SH-SY5Y (cell line): ENCODE data around the gene KLHL22.

Experiments used
- GATA2 ChIP-seq: IDR thresholded peaks from 2 replicates; pipeline ENCODE4 v1.6.1; 2011; ENCODE audit warnings: mild to moderate bottlenecking, low read depth, low read length
- GATA3 ChIP-seq: IDR thresholded peaks from 2 replicates; pipeline ENCODE4 v1.6.1; 2011; ENCODE audit warnings: low read depth, mild to moderate bottlenecking, low read length, moderate library complexity

KLHL22 gene

GRCh38 chr22:20528405-20528978 lies 32.9 kb upstream of the KLHL22 start:
- no peak for TF ChIP-seq GATA3
- no peak for TF ChIP-seq GATA2

- TF ChIP-seq GATA3 (no peak), GATA2 (no peak)
These were observed 31.2 kb upstream of the KLHL22 start for GRCh38 chr22:20526628-20527355.

GRCh38 chr22:20526305-20526627 lies 30.7 kb upstream of the KLHL22 start:
- TF ChIP-seq GATA3 (no peak), GATA2 (no peak)

- TF ChIP-seq GATA3 (no peak), GATA2 (no peak)
These were observed 29.5 kb upstream of the KLHL22 start for GRCh38 chr22:20525048-20525447.

GRCh38 chr22:20524004-20524481 lies 28.4 kb upstream of the KLHL22 start:
- TF ChIP-seq GATA2 (no peak), GATA3 (no peak)

GRCh38 chr22:20523086-20523983 lies 27.7 kb upstream of the KLHL22 start:
- TF ChIP-seq GATA2 (no peak), GATA3 (no peak)

- TF ChIP-seq GATA3, result no peak
- TF ChIP-seq GATA2, result no peak
These were observed 26.8 kb upstream of the KLHL22 start for GRCh38 chr22:20522134-20523004.

- no peak for TF ChIP-seq GATA2
- no peak for TF ChIP-seq GATA3
These were observed 24.5 kb upstream of the KLHL22 start for GRCh38 chr22:20520093-20520511.

GRCh38 chr22:20519558-20519957 lies 24.0 kb upstream of the KLHL22 start:
- TF ChIP-seq GATA2, result no peak

GRCh38 chr22:20517841-20518592 lies 22.4 kb upstream of the KLHL22 start:
- TF ChIP-seq GATA3, result no peak
- TF ChIP-seq GATA2, result no peak

- no peak for TF ChIP-seq GATA3
- no peak for TF ChIP-seq GATA2
These were observed 21.8 kb upstream of the KLHL22 start for GRCh38 chr22:20517422-20517821.

GRCh38 chr22:20516399-20516798 lies 20.8 kb upstream of the KLHL22 start:
- TF ChIP-seq GATA3, result no peak
- TF ChIP-seq GATA2, result no peak
